HCT116 (cell line): ENCODE data around the gene ERBB4. TPM values are rescaled to one million over a fixed set of nuclear protein-coding genes. Genes with fewer than 3 reads are reported as not detected.

Experiments
- ATAC-seq: fragments of 200-7000 bp; cut with Tn5 transposase; 2 replicates; pipeline ENCODE4 v1.9.1; 2020; ENCODE audit warnings: mild to moderate bottlenecking, moderate library complexity
- BruUV-seq: library from RNA; stranded (reverse); fragments of 400-500 nt; replicated peaks from 2 replicates; lab custom pipeline; 2021; lab: Mats Ljungman, UMichigan
- CTCF ChIA-PET: fragments of 300-600 bp; sonication (Branson Sonifier 250); formaldehyde crosslinking; loops from one replicate; lab custom pipeline; 2021; ENCODE audit warnings: antibody characterized with exemption; lab: Charles Lee
- POLR2A ChIA-PET: fragments of 300-600, 350-600 bp; sonication (Branson Sonifier 250); formaldehyde crosslinking; loops from one replicate; lab custom pipeline; 2021; ENCODE audit warnings: antibody characterized with exemption; lab: Charles Lee
- RAD21 ChIA-PET, 2 experiments: fragments of 300-600 bp; sonication (Branson Sonifier 250); formaldehyde crosslinking; loops; one replicate each; lab custom pipeline; 2023; ENCODE audit warnings: low total read pairs in 2 of 2; ENCODE audit not compliant: uncharacterized antibody in 2 of 2, unreplicated experiment in 2 of 2, low non-redundant PET in 1 of 2; lab: Charles Lee
- DNase-seq: peaks from one replicate; pipeline ENCODE4 v3.0.0-alpha.2; 2010; ENCODE audit warnings: low read depth, low spot score
- H2AFZ ChIP-seq: fragments of 200-600 bp; shearing (Covaris generic), sonication (generic); 2 replicates; pipeline ENCODE4 v1.6.1; 2017; ENCODE audit warnings: low read depth, mixed run types, mixed read lengths, antibody characterized with exemption, low read length; ENCODE audit not compliant: poor library complexity, severe bottlenecking
- H3K27ac ChIP-seq: 2 replicates; pipeline ENCODE4 v1.5.1; 2012; ENCODE audit warnings: low read depth, low read length
- H3K27me3 ChIP-seq: fragments of 200-600 bp; sonication (generic); 2 replicates; pipeline ENCODE4 v1.6.1; 2016; ENCODE audit warnings: mixed run types, low read length, mixed read lengths; ENCODE audit not compliant: insufficient read depth
- H3K36me3 ChIP-seq, 2 experiments: fragments of 200-500 bp in 1 of 2; fragments of 200-600 bp in 1 of 2; sonication (Bioruptor generic) in 1 of 2; sonication (generic) in 1 of 2; 2 replicates each; pipeline versions ENCODE4 v1.5.1 to v1.6.1; 2014 to 2016; ENCODE audit warnings: low read length in 2 of 2, inconsistent platforms in 1 of 2, mixed read lengths in 1 of 2, mixed run types in 1 of 2; ENCODE audit not compliant: insufficient read depth in 2 of 2, control insufficient read depth in 1 of 2
- H3K4me1 ChIP-seq, 2 experiments: fragments of 200-600 bp in 1 of 2; sonication (generic) in 1 of 2; 2 replicates each; pipeline versions ENCODE4 v1.5.1 to v1.6.1; 2012 to 2017; ENCODE audit warnings: low read length in 2 of 2, inconsistent platforms in 1 of 2, mild to moderate bottlenecking in 1 of 2, mixed read lengths in 1 of 2, mixed run types in 1 of 2, moderate library complexity in 1 of 2; ENCODE audit not compliant: insufficient read depth in 2 of 2, control insufficient read depth in 1 of 2
- H3K4me2 ChIP-seq: fragments of 200-600 bp; sonication (generic); 2 replicates; pipeline ENCODE4 v1.6.1; 2017; ENCODE audit warnings: mixed run types, low read length, mixed read lengths
- H3K4me3 ChIP-seq, 2 experiments: fragments of 200-600 bp in 1 of 2; sonication (generic) in 1 of 2; replicated peaks in 1 of 2; 2 replicates each; pipeline ENCODE4 v1.5.1; 2011 to 2016; ENCODE audit warnings: low read length in 2 of 2, control low read depth in 1 of 2, low read depth in 1 of 2, mild to moderate bottlenecking in 1 of 2, mixed read lengths in 1 of 2, mixed run types in 1 of 2
- H3K79me2 ChIP-seq: fragments of 200-600 bp; sonication (generic); 2 replicates; pipeline ENCODE4 v1.6.1; 2017; ENCODE audit warnings: mild to moderate bottlenecking, mixed run types, low read length, moderate library complexity, mixed read lengths; ENCODE audit not compliant: insufficient read depth
- H3K9ac ChIP-seq: fragments of 200-600 bp; sonication (generic); 2 replicates; pipeline ENCODE4 v1.6.1; 2016; ENCODE audit warnings: low read length, mixed read lengths
- H3K9me2 ChIP-seq: fragments of 200-600 bp; sonication (generic), shearing (Covaris generic); 2 replicates; pipeline ENCODE4 v1.6.1; 2017; ENCODE audit warnings: mixed run types, mild to moderate bottlenecking, moderate library complexity; ENCODE audit not compliant: insufficient read depth
- H3K9me3 ChIP-seq, 2 experiments: fragments of 200-500 bp in 1 of 2; fragments of 200-600 bp in 1 of 2; sonication (Bioruptor generic) in 1 of 2; sonication (generic) in 1 of 2; 2 replicates each; pipeline ENCODE4 v1.6.1; 2014 to 2017; ENCODE audit warnings: low read length in 2 of 2, mixed read lengths in 2 of 2, inconsistent platforms in 1 of 2, low read depth in 1 of 2, mild to moderate bottlenecking in 1 of 2, mixed run types in 1 of 2, moderate library complexity in 1 of 2; ENCODE audit not compliant: control insufficient read depth in 1 of 2, insufficient read depth in 1 of 2
- H4K20me1 ChIP-seq: fragments of 200-600 bp; sonication (generic), shearing (Covaris generic); 2 replicates; pipeline ENCODE4 v1.6.1; 2017; ENCODE audit warnings: mixed run types, mild to moderate bottlenecking, moderate library complexity; ENCODE audit not compliant: insufficient read depth
- CEBPB ChIP-seq: IDR thresholded peaks from 2 replicates; pipeline ENCODE4 v1.6.1; 2012; ENCODE audit warnings: low read depth
- ELF1 ChIP-seq: IDR thresholded peaks from 2 replicates; pipeline ENCODE4 v1.6.1; 2012; ENCODE audit warnings: low read depth, borderline replicate concordance
- EZH2 ChIP-seq: fragments of 200-600 bp; sonication (generic); IDR thresholded peaks from 2 replicates; pipeline ENCODE4 v1.6.1; 2017; ENCODE audit warnings: antibody characterized with exemption, mixed run types
- JUND ChIP-seq: IDR thresholded peaks from 2 replicates; pipeline ENCODE4 v1.6.1; 2012
- POLR2A ChIP-seq: IDR thresholded peaks from 2 replicates; pipeline ENCODE4 v1.7.0; 2011; ENCODE audit warnings: borderline replicate concordance; ENCODE audit not compliant: insufficient read depth, insufficient read length; ENCODE audit errors: extremely low read depth
- RAD21 ChIP-seq: IDR thresholded peaks from 2 replicates; pipeline ENCODE4 v1.6.1; 2012; ENCODE audit warnings: low read depth, mild to moderate bottlenecking
- SIN3A ChIP-seq: IDR thresholded peaks from 2 replicates; pipeline ENCODE4 v1.6.1; 2012; ENCODE audit warnings: low read depth
- SP1 ChIP-seq: IDR thresholded peaks from 2 replicates; pipeline ENCODE4 v1.6.1; 2012; ENCODE audit warnings: low read depth
- YY1 ChIP-seq: IDR thresholded peaks from 2 replicates; pipeline ENCODE4 v1.6.1; 2011; ENCODE audit warnings: low read length, low read depth, moderate library complexity, mild to moderate bottlenecking; ENCODE audit not compliant: insufficient replicate concordance; ENCODE audit errors: extremely low read depth
- ZNF274 ChIP-seq: fragments of 200-500 bp; sonication (Bioruptor generic); IDR thresholded peaks from 2 replicates; pipeline ENCODE4 v1.6.1; 2014; ENCODE audit warnings: mild to moderate bottlenecking, low read depth, low read length, inconsistent platforms
- intact Hi-C: fragments of 100-400 bp; cut with micrococcal nuclease; formaldehyde crosslinking; loops from 2 replicates; pipeline ENCODE4 v1.10.0; 2022
- total RNA-seq: library from RNA; stranded (reverse); gene quantifications from one replicate; pipeline ENCODE4 v1.2.1, GENCODE V29; 2021; ENCODE audit not compliant: unreplicated experiment
- TF ChIP-seq, protein P1 (sequence below): IDR thresholded peaks from 2 replicates; pipeline ENCODE4 v1.6.1; 2012; ENCODE audit warnings: low read depth

ERBB4 gene
- total RNA-seq, 1 experiment from 2014 or later = 0.10 TPM

DNA sequence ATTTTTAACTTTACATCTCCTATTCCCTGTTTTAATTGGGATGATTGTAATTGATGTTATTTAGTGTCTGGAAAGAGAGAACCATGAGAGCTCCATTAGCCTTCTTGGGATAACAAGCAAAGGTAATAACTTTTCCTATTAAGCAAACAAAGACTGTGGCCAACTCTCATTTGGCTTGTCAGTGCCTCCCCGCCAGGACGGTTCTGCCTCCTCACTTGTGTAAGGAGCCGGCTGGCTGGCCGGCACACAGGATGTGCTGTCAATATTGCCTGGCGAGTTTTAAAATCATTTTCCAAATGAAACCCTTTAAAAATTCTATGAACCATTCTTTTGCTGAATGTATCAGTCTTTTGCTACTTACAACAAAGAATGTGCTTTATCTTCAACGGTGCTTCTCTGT lies 1083.9 kb downstream of the ERBB4 start:
- intact Hi-C loops = loop anchor here (2.0 kb wide), 1 partner anchor 1094 kb away; no protein-coding TSS in a partner anchor
- POLR2A ChIA-PET = interaction anchor here (0.7 kb wide), 1 partner anchor 47 kb away, joined by 3 read pairs; no protein-coding TSS in a partner anchor
- no peaks in the 10 kb centered on the region for H3K79me2 ChIP-seq
- CTCF ChIA-PET = interaction anchor here (0.6 to 1.7 kb wide), 9 partner anchors 8 to 1113 kb away, joined by 3 to 8 read pairs (median 5); no protein-coding TSS in a partner anchor
- RAD21 ChIA-PET = interaction anchor here in 1 of 2 experiments (0.8 kb wide), 1 partner anchor 1093 kb away, joined by 3 read pairs; no protein-coding TSS in a partner anchor
- TF ChIP-seq RAD21 (no peak), JUND (no peak), CEBPB (no peak), SIN3A (no peak), ELF1 (no peak), SP1 (no peak), YY1 (no peak), ZNF274 (no peak), EZH2 (no peak), POLR2A (no peak)
- TF ChIP-seq, protein P1, sequence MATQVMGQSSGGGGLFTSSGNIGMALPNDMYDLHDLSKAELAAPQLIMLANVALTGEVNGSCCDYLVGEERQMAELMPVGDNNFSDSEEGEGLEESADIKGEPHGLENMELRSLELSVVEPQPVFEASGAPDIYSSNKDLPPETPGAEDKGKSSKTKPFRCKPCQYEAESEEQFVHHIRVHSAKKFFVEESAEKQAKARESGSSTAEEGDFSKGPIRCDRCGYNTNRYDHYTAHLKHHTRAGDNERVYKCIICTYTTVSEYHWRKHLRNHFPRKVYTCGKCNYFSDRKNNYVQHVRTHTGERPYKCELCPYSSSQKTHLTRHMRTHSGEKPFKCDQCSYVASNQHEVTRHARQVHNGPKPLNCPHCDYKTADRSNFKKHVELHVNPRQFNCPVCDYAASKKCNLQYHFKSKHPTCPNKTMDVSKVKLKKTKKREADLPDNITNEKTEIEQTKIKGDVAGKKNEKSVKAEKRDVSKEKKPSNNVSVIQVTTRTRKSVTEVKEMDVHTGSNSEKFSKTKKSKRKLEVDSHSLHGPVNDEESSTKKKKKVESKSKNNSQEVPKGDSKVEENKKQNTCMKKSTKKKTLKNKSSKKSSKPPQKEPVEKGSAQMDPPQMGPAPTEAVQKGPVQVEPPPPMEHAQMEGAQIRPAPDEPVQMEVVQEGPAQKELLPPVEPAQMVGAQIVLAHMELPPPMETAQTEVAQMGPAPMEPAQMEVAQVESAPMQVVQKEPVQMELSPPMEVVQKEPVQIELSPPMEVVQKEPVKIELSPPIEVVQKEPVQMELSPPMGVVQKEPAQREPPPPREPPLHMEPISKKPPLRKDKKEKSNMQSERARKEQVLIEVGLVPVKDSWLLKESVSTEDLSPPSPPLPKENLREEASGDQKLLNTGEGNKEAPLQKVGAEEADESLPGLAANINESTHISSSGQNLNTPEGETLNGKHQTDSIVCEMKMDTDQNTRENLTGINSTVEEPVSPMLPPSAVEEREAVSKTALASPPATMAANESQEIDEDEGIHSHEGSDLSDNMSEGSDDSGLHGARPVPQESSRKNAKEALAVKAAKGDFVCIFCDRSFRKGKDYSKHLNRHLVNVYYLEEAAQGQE = no peak
- TF ChIP-seq, all 23 proteins: peak for 0
- Histone ChIP-seq H3K9me2 (no peaks in the 10 kb centered on the region), H2AFZ (no peak overlapping the region), H3K4me1 (no peaks in the 10 kb centered on the region), H3K9ac (no peak overlapping the region), H3K4me2 (no peak overlapping the region), H3K27me3 (no peaks in the 10 kb centered on the region), H4K20me1 (no peaks in the 10 kb centered on the region), H3K9me3 (no peaks in the 10 kb centered on the region), H3K36me3 (no peaks in the 10 kb centered on the region), H3K27ac (no peak overlapping the region), H3K4me3 (no peak overlapping the region)
- ATAC-seq = no peak
- no TSS peak for BruUV-seq
- DNase-seq = no peak
